Amniotic epithelial cell (primary cell): Measurements from ENCODE around the gene KMT2B.

Source experiments
- DNase-seq: peaks from one replicate; pipeline ENCODE4 v3.0.0-alpha.2; 2010; ENCODE audit warnings: low read depth

KMT2B gene

DNA sequence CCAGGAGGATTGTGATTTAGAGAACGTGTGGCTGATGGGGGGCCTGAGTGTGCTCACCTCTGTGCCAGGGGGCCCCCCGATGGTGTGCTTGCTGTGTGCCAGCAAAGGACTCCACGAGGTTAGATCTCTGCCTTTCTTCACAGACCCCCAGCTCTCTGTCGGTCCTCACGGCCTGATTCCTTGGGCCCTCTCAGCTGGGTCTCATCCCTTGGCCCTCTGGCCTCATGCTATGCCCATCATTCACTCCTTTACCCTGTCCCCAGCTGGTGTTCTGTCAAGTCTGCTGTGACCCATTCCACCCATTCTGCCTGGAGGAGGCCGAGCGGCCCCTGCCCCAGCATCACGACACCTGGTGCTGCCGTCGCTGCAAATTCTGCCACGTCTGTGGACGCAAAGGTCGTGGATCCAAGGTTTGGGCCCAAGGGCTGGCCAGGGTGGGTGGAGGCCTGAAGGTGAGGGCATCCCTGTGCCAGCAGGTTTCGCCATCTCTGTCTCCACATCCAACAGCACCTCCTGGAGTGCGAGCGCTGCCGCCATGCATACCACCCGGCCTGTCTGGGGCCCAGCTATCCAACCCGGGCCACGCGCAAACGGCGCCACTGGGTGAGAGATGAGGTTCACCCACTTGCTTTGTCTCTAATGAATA is 7.5 kb downstream of the KMT2B start:
- DNase-seq: no peak

- DNase-seq: no peak
Measured at GRCh38 chr19:35727053-35727955, 9.5 kb downstream of the KMT2B start.

- no peak for DNase-seq
Measured at GRCh38 chr19:35727956-35728706, 10.3 kb downstream of the KMT2B start.

DNA sequence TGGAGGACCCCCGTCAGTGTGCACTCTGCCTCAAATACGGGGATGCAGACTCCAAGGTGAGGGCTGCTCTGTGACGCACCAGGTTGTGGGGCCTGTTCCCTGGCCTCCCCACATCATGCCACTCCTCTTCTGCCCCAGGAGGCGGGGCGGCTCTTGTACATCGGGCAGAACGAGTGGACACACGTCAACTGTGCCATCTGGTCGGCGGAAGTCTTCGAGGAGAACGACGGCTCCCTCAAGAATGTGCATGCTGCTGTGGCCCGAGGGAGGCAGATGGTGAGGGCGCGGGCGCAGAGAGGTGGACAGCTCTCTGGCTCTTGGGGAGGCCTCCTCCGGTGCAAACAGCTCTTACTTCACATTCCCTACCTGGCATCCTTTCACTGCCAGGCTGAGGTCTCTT is 11.2 kb downstream of the KMT2B start:
- no peak for DNase-seq

DNA sequence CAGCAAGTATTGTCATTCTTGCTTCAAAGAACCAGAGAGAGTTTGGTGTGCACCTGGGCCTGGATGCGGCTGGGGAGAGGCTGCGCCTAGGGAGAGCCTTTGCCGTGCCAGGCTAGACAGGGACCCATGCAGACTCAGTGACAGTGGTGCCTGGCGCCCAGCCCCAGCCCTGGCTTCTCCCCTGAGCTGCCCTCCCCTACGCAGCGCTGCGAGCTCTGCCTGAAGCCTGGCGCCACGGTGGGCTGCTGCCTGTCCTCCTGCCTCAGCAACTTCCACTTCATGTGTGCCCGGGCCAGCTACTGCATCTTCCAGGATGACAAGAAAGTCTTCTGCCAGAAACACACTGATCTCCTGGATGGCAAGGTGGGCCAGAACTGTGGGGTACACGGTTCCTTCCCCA is 12.0 kb downstream of the KMT2B start:
- no peak for DNase-seq

- no peak for DNase-seq
Measured at GRCh38 chr19:35730326-35730725, 12.5 kb downstream of the KMT2B start.

- DNase-seq: no peak
Measured at GRCh38 chr19:35731353-35731752, 13.6 kb downstream of the KMT2B start.

DNA sequence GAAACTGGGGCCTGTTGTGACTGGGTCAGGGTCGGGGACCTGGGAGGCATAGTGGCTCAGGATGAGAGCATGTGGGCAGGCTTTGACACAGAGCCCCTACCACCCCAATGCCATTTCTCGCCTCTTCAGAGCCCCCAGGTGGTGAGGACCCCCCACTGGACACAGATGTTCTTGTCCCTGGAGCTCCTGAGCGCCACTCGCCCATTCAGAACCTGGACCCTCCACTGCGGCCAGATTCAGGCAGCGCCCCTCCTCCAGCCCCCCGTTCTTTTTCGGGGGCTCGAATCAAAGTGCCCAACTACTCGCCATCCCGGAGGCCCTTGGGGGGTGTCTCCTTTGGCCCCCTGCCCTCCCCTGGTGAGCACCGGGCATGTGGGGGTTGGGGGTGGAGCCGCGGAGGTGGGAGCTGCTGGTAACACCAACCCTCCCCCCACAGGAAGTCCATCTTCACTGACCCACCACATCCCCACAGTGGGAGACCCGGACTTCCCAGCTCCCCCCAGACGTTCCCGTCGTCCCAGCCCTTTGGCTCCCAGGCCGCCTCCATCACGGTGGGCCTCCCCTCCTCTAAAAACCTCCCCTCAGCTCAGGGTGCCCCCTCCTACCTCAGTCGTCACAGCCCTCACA is 14.1 kb downstream of the KMT2B start:
- DNase-seq: no peak

DNA sequence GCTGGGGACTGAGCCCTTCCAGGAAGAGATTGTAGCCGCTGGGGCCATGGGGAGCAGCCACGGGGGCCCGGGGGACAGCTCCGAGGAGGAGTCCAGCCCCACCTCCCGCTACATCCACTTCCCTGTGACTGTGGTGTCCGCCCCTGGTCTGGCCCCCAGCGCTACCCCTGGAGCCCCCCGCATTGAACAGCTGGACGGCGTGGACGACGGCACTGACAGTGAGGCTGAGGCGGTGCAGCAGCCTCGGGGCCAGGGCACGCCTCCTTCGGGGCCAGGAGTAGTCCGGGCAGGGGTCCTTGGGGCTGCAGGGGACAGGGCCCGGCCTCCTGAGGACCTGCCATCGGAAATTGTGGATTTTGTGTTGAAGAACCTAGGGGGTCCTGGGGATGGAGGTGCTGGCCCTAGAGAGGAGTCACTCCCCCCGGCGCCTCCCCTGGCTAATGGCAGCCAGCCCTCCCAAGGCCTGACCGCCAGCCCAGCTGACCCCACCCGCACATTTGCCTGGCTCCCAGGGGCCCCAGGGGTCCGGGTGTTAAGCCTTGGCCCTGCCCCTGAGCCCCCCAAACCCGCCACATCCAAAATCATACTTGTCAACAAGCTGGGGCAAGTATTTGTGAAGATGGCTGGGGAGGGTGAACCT is 14.9 kb downstream of the KMT2B start:
- no peak for DNase-seq

DNA sequence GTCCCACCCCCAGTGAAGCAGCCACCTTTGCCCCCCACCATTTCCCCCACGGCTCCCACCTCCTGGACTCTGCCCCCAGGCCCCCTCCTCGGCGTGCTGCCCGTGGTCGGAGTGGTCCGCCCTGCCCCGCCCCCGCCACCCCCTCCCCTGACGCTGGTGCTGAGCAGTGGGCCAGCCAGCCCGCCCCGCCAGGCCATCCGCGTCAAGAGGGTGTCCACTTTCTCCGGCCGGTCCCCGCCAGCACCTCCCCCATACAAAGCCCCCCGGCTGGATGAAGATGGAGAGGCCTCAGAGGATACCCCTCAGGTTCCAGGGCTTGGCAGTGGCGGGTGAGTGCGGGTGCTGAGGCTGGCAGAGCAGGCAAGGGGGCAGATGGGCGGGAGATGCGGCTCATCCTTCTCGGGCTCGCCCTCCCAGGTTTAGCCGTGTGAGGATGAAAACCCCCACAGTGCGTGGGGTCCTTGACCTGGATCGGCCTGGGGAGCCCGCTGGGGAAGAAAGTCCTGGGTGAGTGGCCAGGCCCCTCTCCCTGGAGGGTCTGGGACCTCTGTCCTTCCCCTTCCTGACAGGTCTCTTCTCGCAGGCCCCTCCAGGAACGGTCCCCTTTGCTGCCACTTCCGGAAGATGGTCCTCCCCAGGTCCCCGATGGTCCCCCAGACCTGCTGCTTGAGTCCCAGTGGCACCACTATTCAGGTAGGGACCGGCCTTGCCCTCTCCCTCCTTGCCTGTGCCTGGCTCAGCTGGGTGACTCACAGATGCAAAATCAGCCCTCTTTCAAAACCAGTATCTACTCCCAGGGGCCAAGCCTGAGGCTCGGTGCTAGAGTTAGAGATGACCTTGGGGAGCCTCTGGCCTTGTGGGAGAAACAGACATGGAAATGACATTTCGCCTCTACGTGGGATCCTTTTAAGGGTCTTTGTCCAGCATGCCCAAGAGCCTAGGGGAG is 15.7 kb downstream of the KMT2B start:
- no peak for DNase-seq

- DNase-seq: no peak
Measured at GRCh38 chr19:35734273-35734672, 16.5 kb downstream of the KMT2B start.

DNA sequence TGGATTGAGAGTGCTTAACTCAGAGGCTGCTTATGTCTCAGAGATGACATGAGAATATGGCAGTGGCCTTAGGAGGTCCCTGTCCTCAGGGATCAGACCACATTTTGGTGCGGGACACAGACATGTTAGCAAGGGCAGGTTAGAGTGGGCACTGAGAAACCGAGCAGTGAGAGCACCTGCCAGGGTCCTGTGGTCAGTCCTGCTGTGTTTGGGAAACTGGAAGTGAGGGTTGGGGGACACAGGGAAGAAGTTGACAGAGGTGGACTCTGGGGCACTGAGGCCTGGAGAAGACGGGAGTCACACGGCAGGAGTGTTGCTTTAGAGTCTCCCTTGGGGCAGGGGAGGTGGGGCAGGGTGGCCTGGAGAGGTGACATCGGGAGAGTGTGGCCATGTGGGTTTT is 17.1 kb downstream of the KMT2B start:
- no peak for DNase-seq

GRCh38 chr19:35736913-35737886 is 19.4 kb downstream of the KMT2B start:
- DNase-seq: no peak

- no peak for DNase-seq
Measured at GRCh38 chr19:35738021-35738886, 20.5 kb downstream of the KMT2B start.

DNA sequence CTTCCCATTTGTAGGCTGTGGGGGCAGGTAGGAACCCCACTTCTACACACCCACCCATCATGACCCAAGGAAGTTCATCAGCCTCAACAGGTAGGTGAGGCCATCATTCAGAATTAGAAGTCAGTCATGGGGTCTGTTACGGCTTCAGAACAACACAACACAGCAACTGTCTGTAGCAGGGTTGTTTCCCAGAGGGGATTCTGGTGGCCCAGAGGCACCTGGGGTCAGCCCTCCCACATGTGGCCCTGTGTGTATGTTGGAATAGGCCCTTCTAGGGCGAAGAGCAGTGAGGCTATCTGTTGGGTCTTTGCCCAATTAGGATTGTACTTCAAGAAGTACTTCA is 21.1 kb downstream of the KMT2B start:
- no peak for DNase-seq

GRCh38 chr19:35739275-35740107 is 21.7 kb downstream of the KMT2B start:
- no peak for DNase-seq

- no peak for DNase-seq
Measured at GRCh38 chr19:35740108-35740422, 22.3 kb downstream of the KMT2B start.
